GM23338 (cell line): ENCODE data around the gene CUX1. TPM values are rescaled to one million over a fixed set of nuclear protein-coding genes. Genes with fewer than 3 reads are reported as not detected.

Experiments
- ATAC-seq: fragments of 200-7000 bp; cut with Tn5 transposase; 3 replicates; pipeline ENCODE4 v1.9.1; 2020
- DNase-seq: peaks from one replicate; pipeline ENCODE4 v3.0.0-alpha.2; 2015; ENCODE audit warnings: low spot score
- H2AFZ ChIP-seq: fragments of 200-600 bp; sonication (generic); 2 replicates; pipeline ENCODE4 v1.8.0; 2016; ENCODE audit warnings: antibody characterized with exemption, mild to moderate bottlenecking, moderate library complexity
- H3F3A ChIP-seq: fragments of 200-600 bp; sonication (generic); replicated peaks from 2 replicates; pipeline ENCODE4 v1.8.0; 2017; ENCODE audit warnings: antibody characterized with exemption, mixed run types, low read depth
- H3K27ac ChIP-seq: fragments of 200-600 bp; sonication (generic); 2 replicates; pipeline ENCODE4 v1.6.1; 2016; ENCODE audit warnings: low read depth
- H3K27me3 ChIP-seq: fragments of 200-600 bp; sonication (generic); 2 replicates; pipeline ENCODE4 v1.8.0; 2016; ENCODE audit warnings: mild to moderate bottlenecking, mixed run types, moderate library complexity; ENCODE audit not compliant: insufficient read depth
- H3K36me3 ChIP-seq: fragments of 200-600 bp; sonication (generic); 2 replicates; pipeline ENCODE4 v1.8.0; 2016; ENCODE audit warnings: mild to moderate bottlenecking; ENCODE audit not compliant: insufficient read depth
- H3K4me1 ChIP-seq: fragments of 200-600 bp; sonication (generic); 2 replicates; pipeline ENCODE4 v1.8.0; 2016; ENCODE audit warnings: mild to moderate bottlenecking, moderate library complexity; ENCODE audit not compliant: insufficient read depth
- H3K4me2 ChIP-seq: fragments of 200-600 bp; sonication (generic); 2 replicates; pipeline ENCODE4 v1.7.1; 2017; ENCODE audit warnings: mixed run types
- H3K4me3 ChIP-seq: fragments of 200-600 bp; sonication (generic); 2 replicates; pipeline ENCODE4 v1.6.1; 2016; ENCODE audit warnings: mixed run types
- H3K79me2 ChIP-seq: fragments of 200-600 bp; sonication (generic); replicated peaks from 2 replicates; pipeline ENCODE4 v1.8.0; 2017; ENCODE audit warnings: mild to moderate bottlenecking; ENCODE audit not compliant: insufficient read depth
- H3K9me2 ChIP-seq: fragments of 200-600 bp; sonication (generic); 2 replicates; pipeline ENCODE4 v1.8.0; 2017; ENCODE audit not compliant: insufficient read depth
- H4K20me1 ChIP-seq: fragments of 200-600 bp; sonication (generic); replicated peaks from 2 replicates; pipeline ENCODE4 v1.8.0; 2017; ENCODE audit warnings: mild to moderate bottlenecking; ENCODE audit not compliant: insufficient read depth
- H3K27ac Mint-ChIP-seq: 2 replicates; pipeline ENCODE4 v1.8.0; 2020; ENCODE audit warnings: inconsistent platforms, mild to moderate bottlenecking, moderate library complexity, mixed read lengths
- H3K27me3 Mint-ChIP-seq: 3 replicates; pipeline ENCODE4 v1.8.0; 2022; ENCODE audit warnings: low read depth, mild to moderate bottlenecking, moderate library complexity, mixed read lengths, inconsistent platforms; ENCODE audit not compliant: insufficient read depth, poor library complexity
- H3K36me3 Mint-ChIP-seq: 3 replicates; pipeline ENCODE4 v1.8.0; 2021; ENCODE audit warnings: low read depth, mild to moderate bottlenecking, inconsistent platforms, moderate library complexity, mixed read lengths
- H3K4me1 Mint-ChIP-seq: 3 replicates; pipeline ENCODE4 v1.8.0; 2020; ENCODE audit warnings: mild to moderate bottlenecking, inconsistent platforms, mixed read lengths
- H3K4me3 Mint-ChIP-seq: 3 replicates; pipeline ENCODE4 v1.8.0; 2021; ENCODE audit warnings: moderate library complexity, mild to moderate bottlenecking, inconsistent platforms, mixed read lengths
- H3K9me3 Mint-ChIP-seq: 3 replicates; pipeline ENCODE4 v1.8.0; 2020; ENCODE audit warnings: moderate library complexity, mild to moderate bottlenecking, inconsistent platforms, mixed read lengths
- CTCF ChIP-seq, 2 experiments: fragments of 200-600 bp in 1 of 2; sonication (generic) in 1 of 2; conservative IDR thresholded peaks; 2 replicates each; pipeline versions ENCODE4 v1.5.1 to v1.6.1; 2016 to 2017; ENCODE audit warnings: antibody characterized with exemption in 2 of 2, low read depth in 2 of 2, mild to moderate bottlenecking in 2 of 2, moderate library complexity in 1 of 2
- EZH2 ChIP-seq: fragments of 200-600 bp; sonication (generic); IDR thresholded peaks from one replicate; pipeline ENCODE4 v1.8.0; 2017; ENCODE audit warnings: antibody characterized with exemption, mild to moderate bottlenecking, low read depth; ENCODE audit not compliant: unreplicated experiment
- EZH2phosphoT487 ChIP-seq: fragments of 200-600 bp; sonication (generic); IDR thresholded peaks from one replicate; pipeline ENCODE4 v1.8.1; 2018; ENCODE audit warnings: antibody characterized with exemption; ENCODE audit not compliant: unreplicated experiment
- JUNB ChIP-seq: IDR thresholded peaks from one replicate; pipeline ENCODE4 v1.6.1; 2016; ENCODE audit warnings: antibody characterized with exemption; ENCODE audit not compliant: unreplicated experiment
- REST ChIP-seq: IDR thresholded peaks from one replicate; pipeline ENCODE4 v1.6.1; 2018; ENCODE audit warnings: antibody characterized with exemption; ENCODE audit not compliant: unreplicated experiment
- ZNF114 ChIP-seq: fragments of 250-450 bp; sonication (Bioruptor Pico); IDR thresholded peaks from 2 replicates; pipeline ENCODE4 v1.5.0; 2020; ENCODE audit warnings: mild to moderate bottlenecking, moderate library complexity
- polyA plus RNA-seq: library from polyadenylated mRNA; unstranded; fragments of >200 nt; fragmentation: Nextera tagmentation; extraction: Ambion mirVana; gene quantifications from 2 replicates; pipeline ENCODE4 v1.2.1, GENCODE V29; 2016
- total RNA-seq: library from RNA; depleted of rRNA; stranded (reverse); fragments of >200 nt; shearing (Covaris generic); gene quantifications from 2 replicates; pipeline ENCODE4 v1.2.3, GENCODE V29; 2014

CUX1 gene
- total and polyA plus RNA-seq, 2 experiments from 2014 or later: 49.9 to 64.0 TPM

DNA sequence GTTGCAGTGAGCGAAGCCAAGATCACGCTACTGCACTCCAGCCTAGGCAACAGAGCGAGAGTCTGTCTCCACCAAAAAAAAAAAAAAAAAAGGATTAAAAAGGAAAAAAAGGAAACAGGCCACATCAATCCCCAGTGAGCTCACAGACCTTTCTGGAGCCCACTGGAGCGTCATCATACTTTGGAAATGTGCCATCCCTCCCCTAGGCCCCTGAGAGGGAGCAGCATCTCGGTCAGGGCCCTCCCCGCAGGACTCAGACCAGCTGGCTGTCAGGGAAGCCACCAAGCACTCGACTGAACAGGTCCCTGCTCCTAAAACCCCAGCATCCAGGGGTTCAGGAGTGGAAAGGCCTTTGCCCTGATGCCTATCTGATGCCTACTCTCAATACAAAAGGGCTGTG is 371.3 kb downstream of the CUX1 start:
- DNase-seq (no peak), ATAC-seq (no peak)
- Mint-ChIP-seq H3K4me3 (no peak overlapping the region), H3K27me3 (peaks cover 17% of the 10 kb centered on the region), H3K36me3 (peaks cover 48% of the 10 kb centered on the region), H3K27ac (0 out of 2 replicates have a peak overlapping the region, but pooled peaks have one; percentile 28), H3K9me3 (no peaks in the 10 kb centered on the region), H3K4me1 (peaks cover 29% of the 10 kb centered on the region)
- peaks cover 13% of the 10 kb centered on the region for H3K4me1 ChIP-seq
- H3K79me2 ChIP-seq: no peaks in the 10 kb centered on the region
- H3F3A ChIP-seq: no peaks in the 10 kb centered on the region
- no peak overlapping the region for H3K27ac ChIP-seq
- no peak overlapping the region for H3K4me2 ChIP-seq
- H4K20me1 ChIP-seq: no peaks in the 10 kb centered on the region
- no peak overlapping the region for H2AFZ ChIP-seq
- no peaks in the 10 kb centered on the region for H3K9me2 ChIP-seq
- H3K27me3 ChIP-seq: no peaks in the 10 kb centered on the region
- TF ChIP-seq REST (no peak), EZH2phosphoT487 (no peak), EZH2 (no peak), JUNB (no peak), CTCF (conservative IDR thresholded peaks at IDR 0.05; ENCODE audit: low read depth in 2 of 2) (no peak)
- peaks cover 5% of the 10 kb centered on the region; the same call in 1 of the 2 replicates for H3K36me3 ChIP-seq
- no peak overlapping the region for H3K4me3 ChIP-seq

- H3K27me3 Mint-ChIP-seq: peaks cover 14% of the 10 kb centered on the region
Measured at GRCh38 chr7:102189756-102190155, 372.3 kb downstream of the CUX1 start.

More at GRCh38 chr7:102189756-102190155, 372.3 kb downstream of the CUX1 start:
- H3K36me3 Mint-ChIP-seq: peaks cover 46% of the 10 kb centered on the region
- H3K36me3 ChIP-seq: peaks cover 13% of the 10 kb centered on the region; the same call in 1 of the 2 replicates
- H3K4me1 Mint-ChIP-seq: peaks cover 29% of the 10 kb centered on the region
- no peak overlapping the region for H3K27ac ChIP-seq
- ATAC-seq (no peak), DNase-seq (no peak)
- no peaks in the 10 kb centered on the region for H4K20me1 ChIP-seq
- no peaks in the 10 kb centered on the region for H3F3A ChIP-seq
- H3K4me3 Mint-ChIP-seq: no peak overlapping the region
- no peak overlapping the region for H2AFZ ChIP-seq
- no peaks in the 10 kb centered on the region for H3K79me2 ChIP-seq
- peaks cover 13% of the 10 kb centered on the region for H3K4me1 ChIP-seq
- no peak overlapping the region for H3K4me2 ChIP-seq
- no peak overlapping the region for H3K4me3 ChIP-seq
- no peak for TF ChIP-seq ZNF114 (CRISPR knock-in tag)
- no peaks in the 10 kb centered on the region for H3K27me3 ChIP-seq
- H3K9me3 Mint-ChIP-seq: no peaks in the 10 kb centered on the region
- H3K9me2 ChIP-seq: no peaks in the 10 kb centered on the region
- no peak overlapping the region for H3K27ac Mint-ChIP-seq
